Measurements from ENCODE around the gene MAP3K2. TPM values are rescaled to one million over a fixed set of nuclear protein-coding genes. Genes with fewer than 3 reads are reported as not detected.

MAP3K2 gene
- total RNA-seq, 2 experiments from 2014 or later: 103 to 105 TPM

GRCh38 chr2:127373362-127374083 lies 14.3 kb downstream of the MAP3K2 start:
- H3K27me3 ChIP-seq (ENCODE audit: control insufficient read depth in 1 of 2, insufficient read depth in 2 of 2, low read length in 2 of 2): no peaks in the 10 kb centered on the region
- peaks cover 11 to 26% of the 10 kb centered on the region in 2 experiments for H3K9me3 ChIP-seq (ENCODE audit: control insufficient read depth in 1 of 2, insufficient read depth in 1 of 2, low read length in 2 of 2)
- ChIA-PET CTCF (interaction anchor here (0.5 to 1.5 kb wide), 3 partner anchors 9 to 42 kb away, joined by 3 to 4 read pairs (median 3); no protein-coding TSS in a partner anchor), POLR2A (no interaction called here)
- Mint-ChIP-seq H3K36me3 (ENCODE audit: low read depth) (peaks cover 82% of the 10 kb centered on the region), H3K27ac (no peak overlapping the region), H3K9me3 (peaks cover 34% of the 10 kb centered on the region), H3K4me1 (ENCODE audit: low read depth) (peaks cover 40% of the 10 kb centered on the region), H3K27me3 (no peaks in the 10 kb centered on the region), H3K4me3 (no peak overlapping the region)
- DNase-seq (no peak), ATAC-seq (ENCODE audit: poor library complexity) (no peak)
- intact Hi-C loops (cut with DNase I, micrococcal nuclease): no loop called here
- TF ChIP-seq, protein P1, sequence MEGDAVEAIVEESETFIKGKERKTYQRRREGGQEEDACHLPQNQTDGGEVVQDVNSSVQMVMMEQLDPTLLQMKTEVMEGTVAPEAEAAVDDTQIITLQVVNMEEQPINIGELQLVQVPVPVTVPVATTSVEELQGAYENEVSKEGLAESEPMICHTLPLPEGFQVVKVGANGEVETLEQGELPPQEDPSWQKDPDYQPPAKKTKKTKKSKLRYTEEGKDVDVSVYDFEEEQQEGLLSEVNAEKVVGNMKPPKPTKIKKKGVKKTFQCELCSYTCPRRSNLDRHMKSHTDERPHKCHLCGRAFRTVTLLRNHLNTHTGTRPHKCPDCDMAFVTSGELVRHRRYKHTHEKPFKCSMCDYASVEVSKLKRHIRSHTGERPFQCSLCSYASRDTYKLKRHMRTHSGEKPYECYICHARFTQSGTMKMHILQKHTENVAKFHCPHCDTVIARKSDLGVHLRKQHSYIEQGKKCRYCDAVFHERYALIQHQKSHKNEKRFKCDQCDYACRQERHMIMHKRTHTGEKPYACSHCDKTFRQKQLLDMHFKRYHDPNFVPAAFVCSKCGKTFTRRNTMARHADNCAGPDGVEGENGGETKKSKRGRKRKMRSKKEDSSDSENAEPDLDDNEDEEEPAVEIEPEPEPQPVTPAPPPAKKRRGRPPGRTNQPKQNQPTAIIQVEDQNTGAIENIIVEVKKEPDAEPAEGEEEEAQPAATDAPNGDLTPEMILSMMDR (IDR thresholded peaks at IDR 0.05): no peak
- H3K36me3 ChIP-seq (ENCODE audit: insufficient read depth, low read length): peaks cover 6% of the 10 kb centered on the region
- H3K4me3 ChIP-seq (ENCODE audit: low read length): no peak overlapping the region
- no peak overlapping the region for H3K27ac ChIP-seq (ENCODE audit: low read depth in 1 of 2, low read length in 2 of 2)
- peaks cover 6% of the 10 kb centered on the region for H3K4me1 ChIP-seq (ENCODE audit: insufficient read depth, low read length)

DNA sequence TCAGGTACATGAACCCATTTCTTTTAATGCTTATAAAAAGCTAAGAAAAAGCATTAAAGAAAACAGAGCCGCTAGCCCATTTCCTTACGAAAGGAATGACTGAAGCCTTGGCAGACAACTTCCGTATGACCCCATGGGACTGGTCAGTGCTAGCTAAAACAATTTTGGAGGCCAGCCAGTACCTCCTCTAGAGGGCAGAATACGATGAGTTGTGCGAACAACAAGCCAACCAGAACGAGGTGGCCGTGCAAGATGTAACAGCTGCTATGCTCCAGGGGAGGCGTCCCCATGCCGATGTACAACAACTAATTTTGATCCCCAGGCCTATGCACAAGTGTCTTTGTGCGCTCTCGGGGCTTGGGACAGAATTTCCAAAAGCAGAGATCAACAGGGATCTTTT lies 16.7 kb downstream of the MAP3K2 start:
- CTCF ChIA-PET: no interaction called here
- Histone ChIP-seq H3K27me3 (ENCODE audit: control insufficient read depth in 1 of 2, insufficient read depth in 2 of 2, low read length in 2 of 2) (no peaks in the 10 kb centered on the region), H3K4me1 (ENCODE audit: insufficient read depth, low read length) (peaks cover 10% of the 10 kb centered on the region), H3K4me3 (ENCODE audit: low read length) (no peak overlapping the region), H3K36me3 (ENCODE audit: insufficient read depth, low read length) (no peaks in the 10 kb centered on the region), H3K9me3 (ENCODE audit: control insufficient read depth in 1 of 2, insufficient read depth in 1 of 2, low read length in 2 of 2) (peaks cover 6 to 22% of the 10 kb centered on the region in 2 experiments), H3K27ac (ENCODE audit: low read depth in 1 of 2, low read length in 2 of 2) (no peak overlapping the region)
- Mint-ChIP-seq H3K9me3 (peaks cover 34% of the 10 kb centered on the region), H3K27me3 (no peaks in the 10 kb centered on the region), H3K27ac (no peak overlapping the region), H3K36me3 (ENCODE audit: low read depth) (peaks cover 65% of the 10 kb centered on the region), H3K4me1 (ENCODE audit: low read depth) (peaks cover 49% of the 10 kb centered on the region), H3K4me3 (no peak overlapping the region)
- intact Hi-C loops (cut with DNase I, micrococcal nuclease): no loop called here
- ATAC-seq (ENCODE audit: poor library complexity) (no peak), DNase-seq (no peak)
- POLR2A ChIA-PET: no interaction called here
- TF ChIP-seq, protein P1 (IDR thresholded peaks at IDR 0.05): no peak

- H3K36me3 ChIP-seq (ENCODE audit: insufficient read depth, low read length): no peaks in the 10 kb centered on the region
- peaks cover 53% of the 10 kb centered on the region for H3K4me1 Mint-ChIP-seq (ENCODE audit: low read depth)
- intact Hi-C loops (cut with DNase I, micrococcal nuclease): no loop called here
- TF ChIP-seq, protein P1 (IDR thresholded peaks at IDR 0.05): no peak
- no peaks in the 10 kb centered on the region for H3K27me3 Mint-ChIP-seq
- H3K4me3 Mint-ChIP-seq: no peak overlapping the region
- peaks cover 29% of the 10 kb centered on the region for H3K9me3 Mint-ChIP-seq
- peaks cover 14% of the 10 kb centered on the region for H3K4me1 ChIP-seq (ENCODE audit: insufficient read depth, low read length)
- ChIA-PET CTCF (no interaction called here), POLR2A (no interaction called here)
- peaks cover 57% of the 10 kb centered on the region for H3K36me3 Mint-ChIP-seq (ENCODE audit: low read depth)
- ATAC-seq (ENCODE audit: poor library complexity) (no peak), DNase-seq (no peak)
- peaks cover 6 to 22% of the 10 kb centered on the region in 2 experiments for H3K9me3 ChIP-seq (ENCODE audit: control insufficient read depth in 1 of 2, insufficient read depth in 1 of 2, low read length in 2 of 2)
- no peaks in the 10 kb centered on the region for H3K27me3 ChIP-seq (ENCODE audit: control insufficient read depth in 1 of 2, insufficient read depth in 2 of 2, low read length in 2 of 2)
- H3K4me3 ChIP-seq (ENCODE audit: low read length): no peak overlapping the region
- no peak overlapping the region for H3K27ac ChIP-seq (ENCODE audit: low read depth in 1 of 2, low read length in 2 of 2)
- no peak overlapping the region for H3K27ac Mint-ChIP-seq
Measured at GRCh38 chr2:127370010-127370409, 17.8 kb downstream of the MAP3K2 start.
